Measurements from ENCODE around the gene MYO19.

MYO19 gene

GRCh38 chr17:36534840-36535668 lies at the start of gene MYO19, which contains the start of gene PIGW:
Gene MYO19 (minus strand): TSS chr17:36534868. CDS start chr17:36532538, 2,330 bp downstream.
Gene PIGW (plus strand): TSS chr17:36534987. CDS start chr17:36537102, 2,115 bp downstream.
- peak; percentile 86 for DNase-seq

- no peak for DNase-seq
Measured at GRCh38 chr17:36583787-36584186, 49.1 kb upstream of the MYO19 start.

GRCh38 chr17:36578671-36579070 lies 44.0 kb upstream of the MYO19 start:
- DNase-seq: no peak

GRCh38 chr17:36576793-36577192 lies 42.1 kb upstream of the MYO19 start:
- DNase-seq: no peak

- no peak for DNase-seq
Measured at GRCh38 chr17:36575028-36575427, 40.4 kb upstream of the MYO19 start.

- DNase-seq: no peak
Measured at GRCh38 chr17:36566081-36566480, 31.4 kb upstream of the MYO19 start.

- no peak for DNase-seq
Measured at GRCh38 chr17:36553459-36553858, 18.8 kb upstream of the MYO19 start.

GRCh38 chr17:36550491-36551417 lies 16.1 kb upstream of the MYO19 start:
- DNase-seq: no peak

GRCh38 chr17:36547776-36548175 lies 13.1 kb upstream of the MYO19 start:
- DNase-seq: no peak

GRCh38 chr17:36546418-36547093 lies 11.9 kb upstream of the MYO19 start:
- DNase-seq: no peak

- peak; percentile 95 for DNase-seq
Measured at GRCh38 chr17:36545465-36546417, 11.1 kb upstream of the MYO19 start.

- DNase-seq: no peak
Measured at GRCh38 chr17:36545077-36545464, 10.4 kb upstream of the MYO19 start.

GRCh38 chr17:36544307-36545076 lies 9.8 kb upstream of the MYO19 start, which contains the start of gene GGNBP2:
Gene GGNBP2 (plus strand): TSS chr17:36544919. CDS start chr17:36545725, 806 bp downstream.
- peak; percentile 89 for DNase-seq

GRCh38 chr17:36544044-36544306 lies 9.3 kb upstream of the MYO19 start:
- DNase-seq: peak; percentile 22

GRCh38 chr17:36542755-36543154 lies 8.1 kb upstream of the MYO19 start:
- no peak for DNase-seq

- no peak for DNase-seq
Measured at GRCh38 chr17:36540696-36541095, 6.0 kb upstream of the MYO19 start.

- no peak for DNase-seq
Measured at GRCh38 chr17:36535669-36536081, 1.0 kb upstream of the MYO19 start.

GRCh38 chr17:36533935-36534839 lies 481 bp downstream of the MYO19 start:
- peak; percentile 23 for DNase-seq

GRCh38 chr17:36532435-36532975 lies 2.2 kb downstream of the MYO19 start:
- no peak for DNase-seq

- DNase-seq: no peak
Measured at GRCh38 chr17:36529121-36529520, 5.5 kb downstream of the MYO19 start.
